ENCODE measurements around the gene PNO1.
"Not testable (repeated sequence)": the region's sequence is repeated elsewhere in the genome, so short reads cannot be mapped to it uniquely, and the experiment has no call there.

The PNO1 gene

GRCh38 chr2:68157002-68157401 lies 686 bp upstream of the PNO1 start:
- peak; percentile 76 for DNase-seq (ENCODE audit: low read depth, low spot score)

GRCh38 chr2:68158134-68158447 lies 403 bp downstream of the PNO1 start:
- DNase-seq (ENCODE audit: low read depth, low spot score): no peak

- DNase-seq (ENCODE audit: low read depth, low spot score): no peak
These were observed 6.0 kb downstream of the PNO1 start for GRCh38 chr2:68163641-68164040.

GRCh38 chr2:68167186-68167585 lies 9.5 kb downstream of the PNO1 start:
- DNase-seq (ENCODE audit: low read depth, low spot score): no peak

GRCh38 chr2:68169308-68169707 lies 11.6 kb downstream of the PNO1 start:
- DNase-seq (ENCODE audit: low read depth, low spot score): no peak

- no peak for DNase-seq (ENCODE audit: low read depth, low spot score)
These were observed 13.5 kb downstream of the PNO1 start for GRCh38 chr2:68171146-68171545.

- DNase-seq (ENCODE audit: low read depth, low spot score): no peak
These were observed 14.0 kb downstream of the PNO1 start for GRCh38 chr2:68171684-68172083.

- DNase-seq (ENCODE audit: low read depth, low spot score): no peak
These were observed 14.8 kb downstream of the PNO1 start for GRCh38 chr2:68172521-68172920.

- no peak for DNase-seq (ENCODE audit: low read depth, low spot score)
These were observed 15.5 kb downstream of the PNO1 start for GRCh38 chr2:68172990-68173700.

- not testable (repeated sequence) for DNase-seq (ENCODE audit: low read depth, low spot score)
These were observed 17.5 kb downstream of the PNO1 start for GRCh38 chr2:68175210-68175609.

GRCh38 chr2:68176657-68177056 lies 19.0 kb downstream of the PNO1 start:
- DNase-seq (ENCODE audit: low read depth, low spot score): no peak

GRCh38 chr2:68177541-68177940 lies 19.9 kb downstream of the PNO1 start:
- no peak for DNase-seq (ENCODE audit: low read depth, low spot score)

- no peak for DNase-seq (ENCODE audit: low read depth, low spot score)
These were observed 20.7 kb downstream of the PNO1 start for GRCh38 chr2:68178432-68178831.

GRCh38 chr2:68178954-68179627 lies 21.4 kb downstream of the PNO1 start:
- no peak for DNase-seq (ENCODE audit: low read depth, low spot score)

- DNase-seq (ENCODE audit: low read depth, low spot score): no peak
These were observed 25.2 kb downstream of the PNO1 start for GRCh38 chr2:68182902-68183301.

- DNase-seq (ENCODE audit: low read depth, low spot score): peak; percentile 55
These were observed 28.0 kb downstream of the PNO1 start for GRCh38 chr2:68185541-68186164.

GRCh38 chr2:68187329-68187728 lies 29.6 kb downstream of the PNO1 start:
- DNase-seq (ENCODE audit: low read depth, low spot score): no peak

- no peak for DNase-seq (ENCODE audit: low read depth, low spot score)
These were observed 31.1 kb downstream of the PNO1 start for GRCh38 chr2:68188831-68189230.

- DNase-seq (ENCODE audit: low read depth, low spot score): no peak
These were observed 32.5 kb downstream of the PNO1 start for GRCh38 chr2:68189991-68190784.

GRCh38 chr2:68190991-68191731 lies 33.5 kb downstream of the PNO1 start:
- no peak for DNase-seq (ENCODE audit: low read depth, low spot score)

GRCh38 chr2:68193144-68193543 lies 35.5 kb downstream of the PNO1 start:
- no peak for DNase-seq (ENCODE audit: low read depth, low spot score)
